Stimulated activated CD4-positive, alpha-beta T cell treated with anti-CD3 and anti-CD28 coated beads, Interleukin-1b, Interleukin-23, amount 100 ng/mL, for 1 hour (primary cell): ENCODE data around the gene ATP10A.

Experiments
- DNase-seq, 2 donors: peaks; one replicate each; pipeline ENCODE4 v3.0.0-alpha.2; 2020; ENCODE audit warnings: low read depth in 2 of 2

ATP10A gene

GRCh38 chr15:25719101-25719985, 143.8 kb downstream of the ATP10A start:
- no peak for DNase-seq

- DNase-seq, result no peak
Measured at GRCh38 chr15:25718597-25718996, 144.5 kb downstream of the ATP10A start.

- DNase-seq, result no peak
Measured at GRCh38 chr15:25718169-25718536, 145.0 kb downstream of the ATP10A start.

- no peak for DNase-seq
Measured at GRCh38 chr15:25717457-25718168, 145.5 kb downstream of the ATP10A start.

GRCh38 chr15:25717127-25717456, 146.0 kb downstream of the ATP10A start:
- no peak for DNase-seq

- no peak for DNase-seq
Measured at GRCh38 chr15:25716414-25717126, 146.6 kb downstream of the ATP10A start.

- DNase-seq, result no peak
Measured at GRCh38 chr15:25715536-25716413, 147.4 kb downstream of the ATP10A start.

- DNase-seq, result no peak
Measured at GRCh38 chr15:25714538-25714840, 148.6 kb downstream of the ATP10A start.

- DNase-seq, result no peak
Measured at GRCh38 chr15:25713736-25714537, 149.2 kb downstream of the ATP10A start.

- no peak for DNase-seq
Measured at GRCh38 chr15:25712961-25713355, 150.2 kb downstream of the ATP10A start.

GRCh38 chr15:25712192-25712960, 150.8 kb downstream of the ATP10A start:
- no peak for DNase-seq

- DNase-seq, result no peak
Measured at GRCh38 chr15:25711691-25712090, 151.4 kb downstream of the ATP10A start.

- no peak for DNase-seq
Measured at GRCh38 chr15:25711164-25711563, 152.0 kb downstream of the ATP10A start.

GRCh38 chr15:25710184-25710583, 152.9 kb downstream of the ATP10A start:
- peak in 1 of 2 donors; percentile 25 for DNase-seq

- DNase-seq, result no peak
Measured at GRCh38 chr15:25709437-25710159, 153.5 kb downstream of the ATP10A start.

GRCh38 chr15:25708391-25708790, 154.7 kb downstream of the ATP10A start:
- no peak for DNase-seq

GRCh38 chr15:25707656-25708365, 155.3 kb downstream of the ATP10A start:
- DNase-seq, result no peak

GRCh38 chr15:25706176-25706955, 156.8 kb downstream of the ATP10A start:
- no peak for DNase-seq
